ENCODE measurements around the gene GIGYF2. TPM values are rescaled to one million over a fixed set of nuclear protein-coding genes. Genes with fewer than 3 reads are reported as not detected.
A peak's percentile ranks its signal among the peaks of the same experiment; 100 is the strongest.

GIGYF2 gene
- total and polyA plus RNA-seq, 2 of the 13 experiments (the other 11 are each of a cell fraction or from before 2014, with no cell fraction given) = 44.9 to 73.5 TPM

DNA sequence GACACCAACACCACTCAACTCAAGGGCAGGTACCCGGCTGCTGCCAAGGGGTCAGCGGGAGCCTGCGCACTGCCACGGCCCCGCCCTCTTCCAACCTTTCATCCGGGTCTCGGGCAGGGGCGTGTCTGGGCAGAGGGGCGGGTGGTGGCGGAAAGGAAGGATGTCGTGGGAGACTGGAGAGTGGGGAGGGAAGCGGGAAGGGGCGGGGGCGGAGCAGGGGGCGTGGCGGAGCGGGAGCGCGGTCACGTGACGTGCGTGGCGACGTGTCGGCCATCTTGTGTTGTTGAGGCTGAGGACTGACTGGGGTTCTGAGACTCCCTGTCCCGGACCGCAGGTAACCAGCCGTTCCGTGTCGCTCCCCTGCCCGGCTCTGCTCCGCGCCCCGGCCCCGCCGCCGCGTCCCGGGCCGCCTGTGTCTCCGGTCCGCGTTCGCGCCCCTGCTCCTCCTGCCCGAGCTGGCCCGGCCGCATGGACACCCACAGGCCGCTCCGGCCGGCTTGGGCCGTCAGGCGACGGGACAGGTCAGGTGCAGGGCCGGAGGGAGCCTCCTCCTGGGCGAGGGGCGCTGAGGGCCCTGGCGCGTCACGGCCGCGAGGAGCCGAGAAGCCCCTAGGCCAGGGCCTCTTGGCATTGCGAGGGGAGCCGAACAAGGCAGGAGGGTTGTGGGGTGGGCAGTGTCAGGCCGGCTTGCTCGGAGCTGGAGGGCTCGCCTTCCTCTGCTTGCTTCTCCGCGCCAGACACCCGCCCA is at the start of gene GIGYF2 (continued):
- TF ChIP-seq, protein P1, sequence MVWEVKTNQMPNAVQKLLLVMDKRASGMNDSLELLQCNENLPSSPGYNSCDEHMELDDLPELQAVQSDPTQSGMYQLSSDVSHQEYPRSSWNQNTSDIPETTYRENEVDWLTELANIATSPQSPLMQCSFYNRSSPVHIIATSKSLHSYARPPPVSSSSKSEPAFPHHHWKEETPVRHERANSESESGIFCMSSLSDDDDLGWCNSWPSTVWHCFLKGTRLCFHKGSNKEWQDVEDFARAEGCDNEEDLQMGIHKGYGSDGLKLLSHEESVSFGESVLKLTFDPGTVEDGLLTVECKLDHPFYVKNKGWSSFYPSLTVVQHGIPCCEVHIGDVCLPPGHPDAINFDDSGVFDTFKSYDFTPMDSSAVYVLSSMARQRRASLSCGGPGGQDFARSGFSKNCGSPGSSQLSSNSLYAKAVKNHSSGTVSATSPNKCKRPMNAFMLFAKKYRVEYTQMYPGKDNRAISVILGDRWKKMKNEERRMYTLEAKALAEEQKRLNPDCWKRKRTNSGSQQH (CRISPR knock-in tag; IDR thresholded peaks at IDR 0.05; ENCODE audit: low read depth) = no peak
- TF ChIP-seq PLRG1 (conservative IDR thresholded peaks at IDR 0.05) (no peak), ZNF768 (CRISPR knock-in tag; IDR thresholded peaks at IDR 0.05) (peak; percentile 87), ZNF460 (CRISPR knock-in tag; IDR thresholded peaks at IDR 0.05; ENCODE audit: borderline replicate concordance) (no peak), YEATS4 (CRISPR knock-in tag; IDR thresholded peaks at IDR 0.05; ENCODE audit: borderline replicate concordance) (peak; percentile 96), MTF1 (CRISPR knock-in tag; IDR thresholded peaks at IDR 0.05) (no peak), ZNF451 (CRISPR knock-in tag; IDR thresholded peaks at IDR 0.05) (peak; percentile 95), IRF1 (CRISPR knock-in tag; IDR thresholded peaks at IDR 0.05; ENCODE audit: low read depth) (peak; percentile 74), HMG20B (CRISPR knock-in tag; conservative IDR thresholded peaks at IDR 0.05) (no peak), HCFC1 (IDR thresholded peaks at IDR 0.05; ENCODE audit: low read depth, low read length) (peak; percentile 9; the same call in 1 of the 2 replicates), ZNF672 (CRISPR knock-in tag; IDR thresholded peaks at IDR 0.05) (no peak; the same call in 1 of the 2 replicates), NKX3-1 (CRISPR knock-in tag; IDR thresholded peaks at IDR 0.05) (0 out of 2 replicates have a peak, but pooled peaks have one; percentile 59), ATF7-NPFF (CRISPR knock-in tag; IDR thresholded peaks at IDR 0.05; ENCODE audit: low read depth) (peak; percentile 93), ZNF687 (CRISPR knock-in tag; IDR thresholded peaks at IDR 0.05) (peak; percentile 96), NFE2L1 (CRISPR knock-in tag; IDR thresholded peaks at IDR 0.05; ENCODE audit: borderline replicate concordance) (no peak), HES4 (CRISPR knock-in tag; IDR thresholded peaks at IDR 0.05; ENCODE audit: borderline replicate concordance) (peak; percentile 85; the same call in 1 of the 2 replicates), ZNF441 (CRISPR knock-in tag; IDR thresholded peaks at IDR 0.05; ENCODE audit: borderline replicate concordance) (peak; percentile 91), FOXP1 (IDR thresholded peaks at IDR 0.05) (no peak), FOXP1 (CRISPR knock-in tag; IDR thresholded peaks at IDR 0.05) (no peak)
- TF ChIP-seq, protein P2, sequence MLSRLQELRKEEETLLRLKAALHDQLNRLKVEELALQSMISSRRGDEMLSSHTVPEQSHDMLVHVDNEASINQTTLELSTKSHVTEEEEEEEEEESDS (CRISPR knock-in tag; IDR thresholded peaks at IDR 0.05; ENCODE audit: borderline replicate concordance) = peak; percentile 63; the same call in 1 of the 2 replicates
- TF ChIP-seq, protein P3, sequence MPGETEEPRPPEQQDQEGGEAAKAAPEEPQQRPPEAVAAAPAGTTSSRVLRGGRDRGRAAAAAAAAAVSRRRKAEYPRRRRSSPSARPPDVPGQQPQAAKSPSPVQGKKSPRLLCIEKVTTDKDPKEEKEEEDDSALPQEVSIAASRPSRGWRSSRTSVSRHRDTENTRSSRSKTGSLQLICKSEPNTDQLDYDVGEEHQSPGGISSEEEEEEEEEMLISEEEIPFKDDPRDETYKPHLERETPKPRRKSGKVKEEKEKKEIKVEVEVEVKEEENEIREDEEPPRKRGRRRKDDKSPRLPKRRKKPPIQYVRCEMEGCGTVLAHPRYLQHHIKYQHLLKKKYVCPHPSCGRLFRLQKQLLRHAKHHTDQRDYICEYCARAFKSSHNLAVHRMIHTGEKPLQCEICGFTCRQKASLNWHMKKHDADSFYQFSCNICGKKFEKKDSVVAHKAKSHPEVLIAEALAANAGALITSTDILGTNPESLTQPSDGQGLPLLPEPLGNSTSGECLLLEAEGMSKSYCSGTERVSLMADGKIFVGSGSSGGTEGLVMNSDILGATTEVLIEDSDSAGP (CRISPR knock-in tag; IDR thresholded peaks at IDR 0.05; ENCODE audit: borderline replicate concordance) = peak; percentile 83; the same call in 1 of the 2 replicates
- TF ChIP-seq, protein P4, sequence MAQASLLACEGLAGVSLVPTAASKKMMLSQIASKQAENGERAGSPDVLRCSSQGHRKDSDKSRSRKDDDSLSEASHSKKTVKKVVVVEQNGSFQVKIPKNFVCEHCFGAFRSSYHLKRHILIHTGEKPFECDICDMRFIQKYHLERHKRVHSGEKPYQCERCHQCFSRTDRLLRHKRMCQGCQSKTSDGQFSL (CRISPR knock-in tag; IDR thresholded peaks at IDR 0.05) = no peak
